22Rv1 (cell line): ENCODE measurements around the gene C19orf44.

Source experiments
- CTCF ChIP-seq: fragments of 450-650 bp; IDR thresholded peaks from 2 replicates; pipeline ENCODE4 v1.5.1; 2017; ENCODE audit warnings: mild to moderate bottlenecking
- ZFX ChIP-seq: fragments of 450-650 bp; IDR thresholded peaks from 2 replicates; pipeline ENCODE4 v1.6.1; 2017; ENCODE audit warnings: antibody characterized with exemption, borderline replicate concordance

DNA sequence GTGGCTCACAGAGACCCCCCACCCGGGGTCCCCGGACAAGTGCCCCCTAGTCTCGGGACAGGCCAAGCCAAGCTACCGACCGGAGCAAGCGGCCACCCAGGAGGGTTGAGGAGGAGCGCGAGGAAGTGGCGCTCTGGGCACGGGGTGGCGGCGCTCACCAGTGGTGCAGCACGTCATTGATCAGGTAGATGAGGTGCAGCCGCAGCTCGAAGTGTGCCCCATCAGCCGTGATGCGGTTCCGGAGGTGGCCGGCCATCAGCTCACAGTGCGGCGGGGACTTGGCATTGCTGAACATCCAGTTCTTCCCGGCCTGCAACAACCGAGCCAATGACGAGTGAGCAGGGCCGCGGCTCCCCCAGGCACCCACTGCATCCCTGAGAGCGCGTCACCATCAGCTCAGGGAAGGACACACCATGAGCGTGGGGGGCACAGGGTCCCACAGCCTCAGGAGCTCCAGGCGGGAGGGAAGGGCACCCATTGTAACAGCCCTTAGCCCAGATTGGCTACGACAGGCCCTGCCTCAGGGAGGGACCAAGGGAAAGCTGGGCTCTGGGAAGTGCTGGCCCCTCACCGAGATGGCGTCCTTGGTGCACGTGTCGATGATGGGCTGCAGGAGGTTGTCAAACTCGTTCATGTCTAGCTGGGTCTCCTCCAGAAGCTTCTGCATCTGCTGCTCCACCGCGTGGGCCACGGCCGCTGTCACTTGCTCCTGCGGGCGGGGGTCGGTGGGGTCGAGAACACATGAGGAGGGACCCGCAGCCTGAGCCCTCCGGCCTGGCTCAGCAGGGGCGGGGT, 36.4 kb downstream of the C19orf44 start:
- TF ChIP-seq CTCF (no peak), ZFX (no peak)
